Measurements from ENCODE around the gene C1orf116.

C1orf116 gene

DNA sequence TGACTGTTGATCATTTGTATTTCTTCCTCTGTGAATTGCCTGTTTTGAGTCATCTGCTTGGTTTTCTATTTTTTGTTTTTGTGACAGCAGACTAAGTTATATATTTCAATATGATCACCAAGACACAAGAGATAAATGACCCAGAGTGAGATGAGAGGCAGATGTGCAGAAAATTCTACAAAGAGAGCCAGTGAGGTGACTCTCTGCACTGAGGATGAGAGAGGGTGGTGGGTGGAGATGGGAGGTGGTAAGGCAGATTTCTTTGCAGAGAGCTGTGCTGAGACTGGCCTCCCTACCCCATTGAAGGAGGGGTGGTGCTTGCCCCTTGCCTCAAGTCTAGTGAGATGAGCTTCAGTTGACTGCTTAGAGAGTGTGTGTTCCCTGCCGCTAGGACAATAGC is 44.7 kb downstream of the C1orf116 start:
- TF ChIP-seq REST (IDR thresholded peaks at IDR 0.05; ENCODE audit: insufficient read depth in 1 of 2, low read depth in 2 of 2, low read length in 2 of 2) = no peak
- no peak for TF ChIP-seq SIN3A (IDR thresholded peaks at IDR 0.05; ENCODE audit: borderline replicate concordance, insufficient read depth, low read length)
- no peak for TF ChIP-seq POLR2AphosphoS5 (IDR thresholded peaks at IDR 0.05; ENCODE audit: low read depth, low read length)
- no peak for TF ChIP-seq FOXP2 (optimal IDR thresholded peaks at IDR 0.05; ENCODE audit: borderline replicate concordance, extremely low read depth, extremely low read length, insufficient read depth)

- TF ChIP-seq TAF1 (IDR thresholded peaks at IDR 0.05; ENCODE audit: borderline replicate concordance, insufficient read depth, low read length) = no peak
Measured at GRCh38 chr1:206986885-206987284, 45.7 kb downstream of the C1orf116 start.

DNA sequence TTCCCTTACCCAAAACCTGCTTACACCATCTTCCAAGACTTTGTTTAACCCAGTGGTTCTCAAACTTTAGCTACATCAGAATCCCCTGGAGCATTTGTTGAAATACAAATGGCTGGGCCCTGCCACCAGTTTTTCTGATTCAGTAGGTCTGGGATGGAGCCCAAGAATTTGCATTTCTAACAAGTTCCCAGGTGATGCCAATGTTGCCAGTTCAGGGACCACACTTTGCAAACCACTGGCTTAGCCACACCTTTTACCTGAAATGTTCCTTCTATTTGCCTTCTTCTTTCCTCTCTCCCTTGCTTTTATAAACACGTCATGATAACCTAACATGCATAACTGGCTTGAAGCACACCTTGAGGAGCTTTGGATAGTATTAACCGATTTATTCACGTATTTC is 46.2 kb downstream of the C1orf116 start:
- TF ChIP-seq TAF1 (IDR thresholded peaks at IDR 0.05; ENCODE audit: borderline replicate concordance, insufficient read depth, low read length) = no peak
- no peak for TF ChIP-seq FOXP2 (optimal IDR thresholded peaks at IDR 0.05; ENCODE audit: borderline replicate concordance, extremely low read depth, extremely low read length, insufficient read depth)
- TF ChIP-seq POLR2AphosphoS5 (IDR thresholded peaks at IDR 0.05; ENCODE audit: low read depth, low read length) = no peak
- TF ChIP-seq SIN3A (IDR thresholded peaks at IDR 0.05; ENCODE audit: borderline replicate concordance, insufficient read depth, low read length) = no peak
- no peak for TF ChIP-seq REST (IDR thresholded peaks at IDR 0.05; ENCODE audit: insufficient read depth in 1 of 2, low read depth in 2 of 2, low read length in 2 of 2)

- no peak for TF ChIP-seq REST (IDR thresholded peaks at IDR 0.05; ENCODE audit: insufficient read depth in 1 of 2, low read depth in 2 of 2, low read length in 2 of 2)
- no peak for TF ChIP-seq POLR2AphosphoS5 (IDR thresholded peaks at IDR 0.05; ENCODE audit: low read depth, low read length)
- TF ChIP-seq TAF1 (IDR thresholded peaks at IDR 0.05; ENCODE audit: borderline replicate concordance, insufficient read depth, low read length) = no peak
Measured at GRCh38 chr1:206985162-206985749, 47.3 kb downstream of the C1orf116 start.

DNA sequence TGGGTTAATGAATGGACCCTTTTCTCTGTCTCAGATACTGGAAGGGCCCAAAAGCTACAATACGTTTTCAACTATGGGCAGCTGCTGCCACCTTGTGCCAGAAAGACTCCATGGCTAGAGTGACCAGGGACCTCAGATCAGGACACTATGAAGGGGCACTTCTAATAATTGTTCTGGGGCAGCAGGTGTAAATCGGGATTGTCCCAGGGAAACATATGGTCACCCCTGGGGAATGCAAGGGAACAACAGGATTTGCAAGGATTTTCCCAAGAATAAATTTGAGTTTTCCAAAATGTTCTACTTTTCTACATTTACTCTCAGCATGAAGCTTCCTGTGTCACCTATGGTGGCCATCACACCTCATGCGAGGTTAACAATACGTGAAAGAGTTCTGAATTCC is 50.3 kb downstream of the C1orf116 start:
- no peak for TF ChIP-seq SIN3A (IDR thresholded peaks at IDR 0.05; ENCODE audit: borderline replicate concordance, insufficient read depth, low read length)
- TF ChIP-seq TAF1 (IDR thresholded peaks at IDR 0.05; ENCODE audit: borderline replicate concordance, insufficient read depth, low read length) = no peak
- TF ChIP-seq REST (IDR thresholded peaks at IDR 0.05; ENCODE audit: insufficient read depth in 1 of 2, low read depth in 2 of 2, low read length in 2 of 2) = no peak
- no peak for TF ChIP-seq FOXP2 (optimal IDR thresholded peaks at IDR 0.05; ENCODE audit: borderline replicate concordance, extremely low read depth, extremely low read length, insufficient read depth)
- TF ChIP-seq POLR2AphosphoS5 (IDR thresholded peaks at IDR 0.05; ENCODE audit: low read depth, low read length) = no peak

Measured in PFSK-1 (cell line).